Measurements from ENCODE around the gene SOX10.

SOX10 gene

GRCh38 chr22:37943825-37944198 is 40.5 kb downstream of the SOX10 start:
- POLR2A ChIA-PET: interaction anchor here (2.0 kb wide), 1 partner anchor 10 kb away, joined by 9 read pairs; the partner anchor contains the start of genes C22orf23 and POLR2F
- CTCF ChIA-PET: interaction anchor here (1.2 to 1.6 kb wide), 3 partner anchors 10 to 127 kb away, joined by 3 to 5 read pairs (median 3); no protein-coding TSS in a partner anchor

GRCh38 chr22:37943136-37943824 is 41.1 kb downstream of the SOX10 start:
- ChIA-PET POLR2A (interaction anchor here (2.0 kb wide), 1 partner anchor 10 kb away, joined by 9 read pairs; the partner anchor contains the start of genes C22orf23 and POLR2F), CTCF (interaction anchor here (1.2 to 1.5 kb wide), 2 partner anchors 9 to 10 kb away, joined by 3 to 5 read pairs; no protein-coding TSS in a partner anchor)
- TF ChIP-seq TARDBP (IDR thresholded peaks at IDR 0.05) (no peak), ELF4 (IDR thresholded peaks at IDR 0.05) (no peak), PKNOX1 (IDR thresholded peaks at IDR 0.05) (no peak), BHLHE40 (IDR thresholded peaks at IDR 0.05; ENCODE audit: borderline replicate concordance) (no peak), FOXM1 (IDR thresholded peaks at IDR 0.05; ENCODE audit: borderline replicate concordance) (no peak), L3MBTL2 (conservative IDR thresholded peaks at IDR 0.05) (no peak), FOXA1 (IDR thresholded peaks at IDR 0.05) (no peak), ZNF384 (IDR thresholded peaks at IDR 0.05) (no peak), FOXK2 (IDR thresholded peaks at IDR 0.05) (no peak), NFRKB (IDR thresholded peaks at IDR 0.05) (no peak), LEF1 (IDR thresholded peaks at IDR 0.05; ENCODE audit: borderline replicate concordance) (no peak), SP1 (IDR thresholded peaks at IDR 0.05) (no peak), SUZ12 (IDR thresholded peaks at IDR 0.05) (no peak), ARNT (IDR thresholded peaks at IDR 0.05) (no peak), CTBP1 (IDR thresholded peaks at IDR 0.05; ENCODE audit: borderline replicate concordance) (no peak), HDGF (IDR thresholded peaks at IDR 0.05; ENCODE audit: borderline replicate concordance) (no peak)
- no peak for DNase-seq (ENCODE audit: extremely low spot score)

More at GRCh38 chr22:37943825-37944198, 40.5 kb downstream of the SOX10 start:
- no peak for DNase-seq (ENCODE audit: extremely low spot score)
- TF ChIP-seq NFRKB (IDR thresholded peaks at IDR 0.05): no peak
- TF ChIP-seq ARNT (IDR thresholded peaks at IDR 0.05): no peak
- TF ChIP-seq TARDBP (IDR thresholded peaks at IDR 0.05): no peak
- no peak for TF ChIP-seq ZNF384 (IDR thresholded peaks at IDR 0.05)
- TF ChIP-seq FOXM1 (IDR thresholded peaks at IDR 0.05; ENCODE audit: borderline replicate concordance): no peak
- no peak for TF ChIP-seq CTBP1 (IDR thresholded peaks at IDR 0.05; ENCODE audit: borderline replicate concordance)
- no peak for TF ChIP-seq PKNOX1 (IDR thresholded peaks at IDR 0.05)
- TF ChIP-seq SUZ12 (IDR thresholded peaks at IDR 0.05): no peak
- TF ChIP-seq LEF1 (IDR thresholded peaks at IDR 0.05; ENCODE audit: borderline replicate concordance): no peak
- no peak for TF ChIP-seq BHLHE40 (IDR thresholded peaks at IDR 0.05; ENCODE audit: borderline replicate concordance)
- no peak for TF ChIP-seq HDGF (IDR thresholded peaks at IDR 0.05; ENCODE audit: borderline replicate concordance)
- no peak for TF ChIP-seq ELF4 (IDR thresholded peaks at IDR 0.05)
- no peak for TF ChIP-seq SP1 (IDR thresholded peaks at IDR 0.05)
- TF ChIP-seq L3MBTL2 (conservative IDR thresholded peaks at IDR 0.05): no peak
- TF ChIP-seq FOXK2 (IDR thresholded peaks at IDR 0.05): no peak

- no peak for DNase-seq (ENCODE audit: extremely low spot score)
- ChIA-PET CTCF (interaction anchor here (1.5 kb wide), 1 partner anchor 8 kb away, joined by 5 read pairs; no protein-coding TSS in a partner anchor), POLR2A (interaction anchor here (0.6 to 2.0 kb wide), 2 partner anchors 11 to 37 kb away, joined by 3 to 9 read pairs; partner anchors contain the start of genes C22orf23 and POLR2F)
- TF ChIP-seq TARDBP (IDR thresholded peaks at IDR 0.05) (no peak), L3MBTL2 (conservative IDR thresholded peaks at IDR 0.05) (no peak), LEF1 (IDR thresholded peaks at IDR 0.05; ENCODE audit: borderline replicate concordance) (no peak), FOXM1 (IDR thresholded peaks at IDR 0.05; ENCODE audit: borderline replicate concordance) (no peak), BHLHE40 (IDR thresholded peaks at IDR 0.05; ENCODE audit: borderline replicate concordance) (no peak), SP1 (IDR thresholded peaks at IDR 0.05) (no peak), FOXA1 (IDR thresholded peaks at IDR 0.05) (no peak), NFRKB (IDR thresholded peaks at IDR 0.05) (no peak), ZNF384 (IDR thresholded peaks at IDR 0.05) (no peak), HDGF (IDR thresholded peaks at IDR 0.05; ENCODE audit: borderline replicate concordance) (no peak), CTBP1 (IDR thresholded peaks at IDR 0.05; ENCODE audit: borderline replicate concordance) (no peak), ARNT (IDR thresholded peaks at IDR 0.05) (no peak), ELF4 (IDR thresholded peaks at IDR 0.05) (no peak), PKNOX1 (IDR thresholded peaks at IDR 0.05) (no peak), SUZ12 (IDR thresholded peaks at IDR 0.05) (no peak), FOXK2 (IDR thresholded peaks at IDR 0.05) (no peak)
Measured at GRCh38 chr22:37942133-37942532, 42.2 kb downstream of the SOX10 start.

- CTCF ChIA-PET: no interaction called here
Measured at GRCh38 chr22:37940698-37941376, 43.5 kb downstream of the SOX10 start.

More at GRCh38 chr22:37940698-37941376, 43.5 kb downstream of the SOX10 start:
- no peak for DNase-seq (ENCODE audit: extremely low spot score)
- TF ChIP-seq TARDBP (IDR thresholded peaks at IDR 0.05) (no peak), ZNF384 (IDR thresholded peaks at IDR 0.05) (no peak), LEF1 (IDR thresholded peaks at IDR 0.05; ENCODE audit: borderline replicate concordance) (no peak), BHLHE40 (IDR thresholded peaks at IDR 0.05; ENCODE audit: borderline replicate concordance) (no peak), FOXA1 (IDR thresholded peaks at IDR 0.05) (no peak), PKNOX1 (IDR thresholded peaks at IDR 0.05) (no peak), ELF4 (IDR thresholded peaks at IDR 0.05) (no peak), HDGF (IDR thresholded peaks at IDR 0.05; ENCODE audit: borderline replicate concordance) (no peak), L3MBTL2 (conservative IDR thresholded peaks at IDR 0.05) (no peak), NFRKB (IDR thresholded peaks at IDR 0.05) (no peak), FOXM1 (IDR thresholded peaks at IDR 0.05; ENCODE audit: borderline replicate concordance) (no peak), FOXK2 (IDR thresholded peaks at IDR 0.05) (no peak), CTBP1 (IDR thresholded peaks at IDR 0.05; ENCODE audit: borderline replicate concordance) (no peak), SUZ12 (IDR thresholded peaks at IDR 0.05) (no peak), SP1 (IDR thresholded peaks at IDR 0.05) (no peak), ARNT (IDR thresholded peaks at IDR 0.05) (no peak)
- POLR2A ChIA-PET: no interaction called here

All from HEK293T (cell line).